Thyroid gland (tissue), 4 donors: Measurements from ENCODE around the gene DNAJC1.
"Not testable (repeated sequence)": the region's sequence is repeated elsewhere in the genome, so short reads cannot be mapped to it uniquely, and the experiment has no call there.

Experiments
- CTCF ChIP-seq, 6 experiments: fragments of 200-600 bp in 3 of 6; fragments of 450-650 bp in 3 of 6; sonication (generic) in 3 of 6; IDR thresholded peaks; one replicate each; pipeline ENCODE4 v1.5.1; 2016 to 2019; ENCODE audit warnings: antibody characterized with exemption in 6 of 6, mild to moderate bottlenecking in 2 of 6, inconsistent platforms in 1 of 6, moderate library complexity in 1 of 6
- POLR2A ChIP-seq, 2 donors: fragments of 450-650 bp; IDR thresholded peaks; one replicate each; pipeline ENCODE4 v1.6.1; 2017; ENCODE audit warnings: antibody characterized with exemption in 2 of 2, mild to moderate bottlenecking in 2 of 2, moderate library complexity in 1 of 2

GRCh38 chr10:21841273-21841672 lies 162.3 kb downstream of the DNAJC1 start:
- not testable (repeated sequence) for TF ChIP-seq CTCF, POLR2A (IDR thresholded peaks at IDR 0.05)
